Hepatocyte (in vitro differentiated cells): ENCODE measurements around the gene DNAH9. TPM values are rescaled to one million over a fixed set of nuclear protein-coding genes. Genes with fewer than 3 reads are reported as not detected.
A peak's percentile ranks its signal among the peaks of the same experiment; 100 is the strongest.

ENCODE experiments used
- DNase-seq: peaks from one replicate; pipeline ENCODE4 v3.0.0-alpha.2; 2016; ENCODE audit warnings: low spot score
- H2AFZ ChIP-seq: fragments of 200-600 bp; sonication (generic); 2 replicates; pipeline ENCODE4 v1.6.0; 2016; ENCODE audit warnings: antibody characterized with exemption, mild to moderate bottlenecking
- H3K27ac ChIP-seq: fragments of 200-600 bp; sonication (generic); 2 replicates; pipeline ENCODE4 v1.5.1; 2016; ENCODE audit warnings: mild to moderate bottlenecking
- H3K27me3 ChIP-seq: fragments of 200-600 bp; sonication (generic); 2 replicates; pipeline ENCODE4 v1.6.1; 2016
- H3K36me3 ChIP-seq: fragments of 200-600 bp; sonication (generic); replicated peaks from 2 replicates; pipeline ENCODE4 v1.5.1; 2016; ENCODE audit warnings: low read depth; ENCODE audit not compliant: insufficient read depth
- H3K4me1 ChIP-seq: fragments of 200-600 bp; sonication (generic); 2 replicates; pipeline ENCODE4 v1.5.1; 2016; ENCODE audit warnings: mild to moderate bottlenecking, moderate library complexity; ENCODE audit not compliant: insufficient read depth
- H3K4me2 ChIP-seq: fragments of 200-600 bp; sonication (generic); 2 replicates; pipeline ENCODE4 v1.6.0; 2016
- H3K4me3 ChIP-seq: fragments of 200-600 bp; sonication (generic); 2 replicates; pipeline ENCODE4 v1.5.1; 2016; ENCODE audit warnings: mild to moderate bottlenecking
- H3K79me2 ChIP-seq: fragments of 200-600 bp; sonication (generic); 2 replicates; pipeline ENCODE4 v1.6.0; 2017; ENCODE audit warnings: mild to moderate bottlenecking
- H3K9me2 ChIP-seq: fragments of 200-600 bp; sonication (generic); replicated peaks from 2 replicates; pipeline ENCODE4 v1.6.0; 2017; ENCODE audit warnings: mild to moderate bottlenecking; ENCODE audit not compliant: insufficient read depth
- H3K9me3 ChIP-seq: fragments of 200-600 bp; sonication (generic); 2 replicates; pipeline ENCODE4 v1.5.1; 2016; ENCODE audit warnings: low read depth, mild to moderate bottlenecking
- H4K20me1 ChIP-seq: fragments of 200-600 bp; sonication (generic); 2 replicates; pipeline ENCODE4 v1.6.0; 2016; ENCODE audit warnings: mild to moderate bottlenecking; ENCODE audit not compliant: insufficient read depth, poor library complexity, severe bottlenecking
- EZH2 ChIP-seq: fragments of 200-600 bp; sonication (generic); IDR thresholded peaks from 2 replicates; pipeline ENCODE4 v1.6.1; 2016; ENCODE audit warnings: antibody characterized with exemption, mild to moderate bottlenecking, borderline replicate concordance
- EZH2phosphoT487 ChIP-seq: fragments of 200-600 bp; sonication (generic); IDR thresholded peaks from one replicate; pipeline ENCODE4 v1.6.1; 2018; ENCODE audit warnings: antibody characterized with exemption, mild to moderate bottlenecking, low read depth, moderate library complexity; ENCODE audit not compliant: unreplicated experiment, severe bottlenecking
- WGBS: methylation state at CpG from one replicate; pipeline ENCODE4 v1.1.6; 2016; ENCODE audit warnings: low lambda C conversion rate; ENCODE audit errors: missing lambda C conversion rate; 5-methylcytosine and 5-hydroxymethylcytosine counted together
- polyA plus RNA-seq: library from polyadenylated mRNA; unstranded; fragments of >200 nt; fragmentation: Nextera tagmentation; extraction: Ambion mirVana; gene quantifications from 2 replicates; pipeline ENCODE4 v1.2.1, GENCODE V29; 2016
- total RNA-seq: library from RNA; depleted of rRNA; stranded (reverse); fragments of >200 nt; gene quantifications from 2 replicates; pipeline ENCODE4 v1.2.3, GENCODE V29; 2014
- TF ChIP-seq, protein P1 (sequence below): fragments of 200-600 bp; sonication (generic); IDR thresholded peaks from 2 replicates; pipeline ENCODE4 v1.5.1; 2016; ENCODE audit warnings: antibody characterized with exemption, mild to moderate bottlenecking; ENCODE audit not compliant: poor library complexity

The DNAH9 gene
- total and polyA plus RNA-seq, 2 experiments from 2014 or later: 1.2 to 2.7 TPM

GRCh38 chr17:11704041-11704440 is 105.8 kb downstream of the DNAH9 start:
- Histone ChIP-seq H3K9me2 (no peaks in the 10 kb centered on the region), H3K27me3 (no peaks in the 10 kb centered on the region), H3K27ac (no peak overlapping the region), H3K4me1 (peaks cover 5% of the 10 kb centered on the region), H3K9me3 (no peaks in the 10 kb centered on the region), H4K20me1 (no peaks in the 10 kb centered on the region), H3K79me2 (no peaks in the 10 kb centered on the region), H3K4me3 (no peak overlapping the region), H3K4me2 (no peak overlapping the region), H3K36me3 (no peaks in the 10 kb centered on the region), H2AFZ (no peak overlapping the region)
- DNase-seq: no peak
- WGBS: 98% methylated on average over 3 of the region's 3 CpGs
- no peak for TF ChIP-seq EZH2
- no peak for TF ChIP-seq EZH2phosphoT487
- TF ChIP-seq, protein P1, sequence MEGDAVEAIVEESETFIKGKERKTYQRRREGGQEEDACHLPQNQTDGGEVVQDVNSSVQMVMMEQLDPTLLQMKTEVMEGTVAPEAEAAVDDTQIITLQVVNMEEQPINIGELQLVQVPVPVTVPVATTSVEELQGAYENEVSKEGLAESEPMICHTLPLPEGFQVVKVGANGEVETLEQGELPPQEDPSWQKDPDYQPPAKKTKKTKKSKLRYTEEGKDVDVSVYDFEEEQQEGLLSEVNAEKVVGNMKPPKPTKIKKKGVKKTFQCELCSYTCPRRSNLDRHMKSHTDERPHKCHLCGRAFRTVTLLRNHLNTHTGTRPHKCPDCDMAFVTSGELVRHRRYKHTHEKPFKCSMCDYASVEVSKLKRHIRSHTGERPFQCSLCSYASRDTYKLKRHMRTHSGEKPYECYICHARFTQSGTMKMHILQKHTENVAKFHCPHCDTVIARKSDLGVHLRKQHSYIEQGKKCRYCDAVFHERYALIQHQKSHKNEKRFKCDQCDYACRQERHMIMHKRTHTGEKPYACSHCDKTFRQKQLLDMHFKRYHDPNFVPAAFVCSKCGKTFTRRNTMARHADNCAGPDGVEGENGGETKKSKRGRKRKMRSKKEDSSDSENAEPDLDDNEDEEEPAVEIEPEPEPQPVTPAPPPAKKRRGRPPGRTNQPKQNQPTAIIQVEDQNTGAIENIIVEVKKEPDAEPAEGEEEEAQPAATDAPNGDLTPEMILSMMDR: no peak

DNA sequence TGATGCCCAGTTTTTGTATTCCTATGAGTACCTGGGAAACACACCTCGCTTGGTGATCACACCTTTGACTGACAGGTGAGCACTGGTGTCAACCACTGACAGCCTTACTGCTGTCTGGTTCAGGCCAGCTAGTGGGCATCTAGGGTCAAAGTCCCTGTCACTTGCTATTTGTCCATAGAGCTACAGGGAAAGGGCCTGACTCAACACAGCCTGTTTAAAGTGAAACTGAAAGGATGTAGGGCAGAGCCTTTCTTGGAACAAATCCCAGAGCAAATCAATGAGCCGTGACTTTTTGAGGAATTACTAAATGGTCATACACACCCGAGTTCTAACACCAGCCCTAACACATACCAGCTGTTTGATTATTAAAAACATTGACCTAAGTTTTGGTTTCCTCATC is 106.8 kb downstream of the DNAH9 start:
- no peaks in the 10 kb centered on the region for H3K27me3 ChIP-seq
- DNase-seq: peak; percentile 75
- 64% methylated on average over 3 of the region's 3 CpGs for WGBS
- H3K9me3 ChIP-seq: no peaks in the 10 kb centered on the region
- no peaks in the 10 kb centered on the region for H3K36me3 ChIP-seq
- peaks cover 5% of the 10 kb centered on the region for H3K4me1 ChIP-seq
- TF ChIP-seq EZH2 (no peak), EZH2phosphoT487 (no peak)
- TF ChIP-seq, protein P1: no peak
- H3K4me3 ChIP-seq: no peak overlapping the region
- no peaks in the 10 kb centered on the region for H3K79me2 ChIP-seq
- H3K27ac ChIP-seq: peak overlapping the region; percentile 54
- peak overlapping the region; percentile 50 for H3K4me2 ChIP-seq
- H4K20me1 ChIP-seq: no peaks in the 10 kb centered on the region
- no peak overlapping the region for H2AFZ ChIP-seq
- H3K9me2 ChIP-seq: no peaks in the 10 kb centered on the region

GRCh38 chr17:11707586-11707985 is 109.3 kb downstream of the DNAH9 start:
- peak; percentile 15 for DNase-seq
- H3K9me3 ChIP-seq: no peaks in the 10 kb centered on the region
- H3K79me2 ChIP-seq: no peaks in the 10 kb centered on the region
- no peaks in the 10 kb centered on the region for H4K20me1 ChIP-seq
- H3K36me3 ChIP-seq: no peaks in the 10 kb centered on the region
- TF ChIP-seq, protein P1: no peak
- TF ChIP-seq EZH2 (no peak), EZH2phosphoT487 (no peak)
- H3K27me3 ChIP-seq: no peaks in the 10 kb centered on the region
- peaks cover 5% of the 10 kb centered on the region for H3K4me1 ChIP-seq
- no peak overlapping the region for H3K4me2 ChIP-seq
- 88% methylated on average over 4 of the region's 4 CpGs for WGBS
- no peak overlapping the region for H3K27ac ChIP-seq
- no peak overlapping the region for H3K4me3 ChIP-seq
- H2AFZ ChIP-seq: no peak overlapping the region
- no peaks in the 10 kb centered on the region for H3K9me2 ChIP-seq

DNA sequence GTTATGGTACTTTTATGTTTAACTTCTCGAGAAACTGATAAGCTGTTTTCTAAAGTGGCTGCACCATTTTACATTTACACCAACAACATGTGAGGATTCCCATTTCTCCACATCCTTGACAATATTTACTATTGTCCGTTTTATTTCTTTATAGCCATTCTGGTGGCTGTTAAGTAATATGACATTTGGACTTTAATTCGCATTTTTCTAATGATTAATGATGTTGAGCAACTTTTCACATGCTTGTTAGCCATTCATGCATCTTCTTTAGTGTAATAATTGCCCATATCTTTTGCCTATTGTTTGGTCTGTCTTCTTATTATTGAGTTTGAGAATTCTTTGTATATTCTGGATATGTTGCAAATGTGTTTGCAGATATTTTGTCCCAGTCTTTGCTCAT is 114.2 kb downstream of the DNAH9 start:
- WGBS: 75% methylated on average over 3 of the region's 3 CpGs
- Histone ChIP-seq H3K27me3 (no peaks in the 10 kb centered on the region), H3K4me2 (no peak overlapping the region), H3K4me3 (no peak overlapping the region), H3K9me3 (no peaks in the 10 kb centered on the region), H3K79me2 (no peaks in the 10 kb centered on the region), H4K20me1 (no peaks in the 10 kb centered on the region), H3K4me1 (no peaks in the 10 kb centered on the region), H3K36me3 (no peaks in the 10 kb centered on the region), H2AFZ (no peak overlapping the region), H3K9me2 (no peaks in the 10 kb centered on the region), H3K27ac (no peak overlapping the region)
- no peak for DNase-seq
- TF ChIP-seq EZH2phosphoT487 (no peak), EZH2 (no peak)
- TF ChIP-seq, protein P1: no peak
